Prostate gland (tissue), 2 donors: ENCODE results near the gene TSPAN33.

Experiments used
- CTCF ChIP-seq, 4 experiments: fragments of 200-600 bp in 2 of 4; fragments of 450-650 bp in 2 of 4; sonication (generic) in 2 of 4; IDR thresholded peaks; 1 replicate in 3 of 4; 2 replicates in 1 of 4; pipeline ENCODE4 v1.5.1; 2016 to 2019; ENCODE audit warnings: antibody characterized with exemption in 4 of 4, mild to moderate bottlenecking in 2 of 4, moderate library complexity in 2 of 4
- POLR2A ChIP-seq: fragments of 450-650 bp; IDR thresholded peaks from one replicate; pipeline ENCODE4 v1.6.1; 2016; ENCODE audit warnings: antibody characterized with exemption, mild to moderate bottlenecking

- TF ChIP-seq POLR2A (no peak), CTCF (IDR thresholded peaks at IDR 0.05) (no peak)
Observed at GRCh38 chr7:129162732-129163131, 18.2 kb downstream of the TSPAN33 start.
